NCI-H1436 treated with DMSO at 0.1 percent for 48 hours (cell line): Measurements from ENCODE around the gene LRRC8E.
A peak's percentile ranks its signal among the peaks of the same experiment; 100 is the strongest.

Experiments used
- DNase-seq: peaks from one replicate; lab custom pipeline; 2025; lab: John Stamatoyannopoulos, UW

Gene LRRC8E

GRCh38 chr19:7932276-7932929 lies 44.1 kb downstream of the LRRC8E start:
- DNase-seq = no peak

GRCh38 chr19:7932930-7933300 lies 44.6 kb downstream of the LRRC8E start:
- DNase-seq = no peak

- DNase-seq = no peak
Observed at GRCh38 chr19:7933411-7933810, 45.1 kb downstream of the LRRC8E start.

- DNase-seq = no peak
Observed at GRCh38 chr19:7933828-7934725, 45.8 kb downstream of the LRRC8E start.

GRCh38 chr19:7934766-7935165 lies 46.5 kb downstream of the LRRC8E start:
- DNase-seq = no peak

GRCh38 chr19:7940841-7941240 lies 52.5 kb downstream of the LRRC8E start:
- no peak for DNase-seq

GRCh38 chr19:7941895-7942596 lies 53.7 kb downstream of the LRRC8E start:
- DNase-seq = no peak

GRCh38 chr19:7942981-7943443 lies 54.7 kb downstream of the LRRC8E start:
- no peak for DNase-seq

- DNase-seq = peak; percentile 94
Observed at GRCh38 chr19:7943444-7944176, 55.3 kb downstream of the LRRC8E start, which contains the start of gene TIMM44. Gene TIMM44, minus strand, starts transcription at chr19:7943666. Its CDS starts 15 bp downstream, at chr19:7943651.

GRCh38 chr19:7944177-7944761 lies 56.0 kb downstream of the LRRC8E start:
- DNase-seq = peak; percentile 83

GRCh38 chr19:7947939-7948338 lies 59.6 kb downstream of the LRRC8E start:
- no peak for DNase-seq
